ENCODE results near the gene ATP2C2. TPM values are rescaled to one million over a fixed set of nuclear protein-coding genes. Genes with fewer than 3 reads are reported as not detected.
A peak's percentile ranks its signal among the peaks of the same experiment; 100 is the strongest.

Gene ATP2C2
- total RNA-seq, 1 donor from 2014 or later, result 17.9 TPM

DNA sequence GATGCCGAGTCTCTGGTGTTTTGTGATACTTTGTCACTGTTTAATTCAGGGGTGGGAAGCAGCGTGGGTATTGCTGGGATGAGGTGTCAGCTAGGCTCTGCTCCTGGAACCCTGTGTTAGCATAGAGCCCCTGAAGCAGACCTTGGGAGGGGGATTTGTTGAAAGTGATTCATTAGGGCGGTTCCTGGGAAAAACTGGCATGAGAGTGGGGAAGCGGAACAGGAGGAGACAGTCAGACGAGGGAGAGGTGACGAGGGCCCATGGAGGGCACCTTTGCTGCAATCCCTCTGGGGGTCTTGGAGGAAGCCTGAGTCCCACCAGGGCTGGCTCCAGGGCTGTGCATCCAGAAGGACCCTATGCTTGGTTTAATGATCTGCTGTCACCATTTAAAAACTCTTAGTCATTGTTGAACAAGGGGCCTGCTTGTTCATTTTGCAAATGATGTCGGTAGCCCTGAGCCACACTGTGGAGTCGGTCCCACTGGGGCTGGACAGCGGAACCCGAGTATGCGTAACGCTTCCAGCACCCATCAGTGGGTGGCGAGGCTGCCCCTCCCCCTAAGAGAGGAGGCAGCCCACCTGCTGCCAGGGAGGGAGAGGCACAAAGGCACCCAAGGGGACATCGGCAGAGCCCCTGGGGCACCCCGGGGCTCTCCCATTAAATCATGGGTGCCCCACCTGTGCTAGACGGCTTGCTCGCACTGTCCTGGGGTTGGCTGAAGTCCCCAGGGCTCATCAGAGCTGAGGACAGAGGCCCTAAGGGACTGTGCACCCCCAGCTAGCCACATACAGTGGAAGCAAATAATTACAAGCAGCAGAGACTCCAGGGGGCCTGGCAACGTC, 38.3 kb upstream of the ATP2C2 start:
- no peaks in the 10 kb centered on the region for H3K36me3 ChIP-seq (ENCODE audit: control insufficient read depth, insufficient read depth, low read length)
- H3K27me3 ChIP-seq (ENCODE audit: control insufficient read depth, insufficient read depth, low read length), result no peaks in the 10 kb centered on the region
- TF ChIP-seq, protein P1, sequence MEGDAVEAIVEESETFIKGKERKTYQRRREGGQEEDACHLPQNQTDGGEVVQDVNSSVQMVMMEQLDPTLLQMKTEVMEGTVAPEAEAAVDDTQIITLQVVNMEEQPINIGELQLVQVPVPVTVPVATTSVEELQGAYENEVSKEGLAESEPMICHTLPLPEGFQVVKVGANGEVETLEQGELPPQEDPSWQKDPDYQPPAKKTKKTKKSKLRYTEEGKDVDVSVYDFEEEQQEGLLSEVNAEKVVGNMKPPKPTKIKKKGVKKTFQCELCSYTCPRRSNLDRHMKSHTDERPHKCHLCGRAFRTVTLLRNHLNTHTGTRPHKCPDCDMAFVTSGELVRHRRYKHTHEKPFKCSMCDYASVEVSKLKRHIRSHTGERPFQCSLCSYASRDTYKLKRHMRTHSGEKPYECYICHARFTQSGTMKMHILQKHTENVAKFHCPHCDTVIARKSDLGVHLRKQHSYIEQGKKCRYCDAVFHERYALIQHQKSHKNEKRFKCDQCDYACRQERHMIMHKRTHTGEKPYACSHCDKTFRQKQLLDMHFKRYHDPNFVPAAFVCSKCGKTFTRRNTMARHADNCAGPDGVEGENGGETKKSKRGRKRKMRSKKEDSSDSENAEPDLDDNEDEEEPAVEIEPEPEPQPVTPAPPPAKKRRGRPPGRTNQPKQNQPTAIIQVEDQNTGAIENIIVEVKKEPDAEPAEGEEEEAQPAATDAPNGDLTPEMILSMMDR (IDR thresholded peaks at IDR 0.05; ENCODE audit: insufficient read depth, low read length, poor library complexity, severe bottlenecking), result no peak
- no peak overlapping the region for H3K4me3 ChIP-seq (ENCODE audit: low read depth, low read length)
- no peak for DNase-seq (ENCODE audit: low read depth)

DNA sequence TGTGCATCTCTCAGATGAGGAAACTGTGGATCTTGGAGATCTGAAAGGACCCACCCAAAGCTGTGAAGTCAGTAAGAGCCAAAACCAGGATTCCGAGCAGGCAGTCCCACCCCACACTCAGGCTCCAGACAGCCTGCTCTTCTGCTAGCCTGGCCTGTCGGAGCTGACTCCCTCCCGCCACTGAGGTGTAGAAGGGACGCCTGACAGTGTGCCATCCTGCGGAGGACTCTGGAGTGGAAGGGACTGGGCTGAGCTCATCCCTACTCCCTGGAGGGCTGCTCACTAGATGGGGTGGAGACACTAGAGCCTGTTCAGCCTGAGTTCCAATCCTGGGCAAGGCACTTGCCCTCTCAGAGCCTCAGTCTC, 37.7 kb upstream of the ATP2C2 start:
- no peak for DNase-seq (ENCODE audit: low read depth)
- TF ChIP-seq, protein P1 (IDR thresholded peaks at IDR 0.05; ENCODE audit: insufficient read depth, low read length, poor library complexity, severe bottlenecking), result no peak
- H3K4me3 ChIP-seq (ENCODE audit: low read depth, low read length), result no peak overlapping the region
- no peaks in the 10 kb centered on the region for H3K36me3 ChIP-seq (ENCODE audit: control insufficient read depth, insufficient read depth, low read length)
- H3K27me3 ChIP-seq (ENCODE audit: control insufficient read depth, insufficient read depth, low read length), result no peaks in the 10 kb centered on the region

DNA sequence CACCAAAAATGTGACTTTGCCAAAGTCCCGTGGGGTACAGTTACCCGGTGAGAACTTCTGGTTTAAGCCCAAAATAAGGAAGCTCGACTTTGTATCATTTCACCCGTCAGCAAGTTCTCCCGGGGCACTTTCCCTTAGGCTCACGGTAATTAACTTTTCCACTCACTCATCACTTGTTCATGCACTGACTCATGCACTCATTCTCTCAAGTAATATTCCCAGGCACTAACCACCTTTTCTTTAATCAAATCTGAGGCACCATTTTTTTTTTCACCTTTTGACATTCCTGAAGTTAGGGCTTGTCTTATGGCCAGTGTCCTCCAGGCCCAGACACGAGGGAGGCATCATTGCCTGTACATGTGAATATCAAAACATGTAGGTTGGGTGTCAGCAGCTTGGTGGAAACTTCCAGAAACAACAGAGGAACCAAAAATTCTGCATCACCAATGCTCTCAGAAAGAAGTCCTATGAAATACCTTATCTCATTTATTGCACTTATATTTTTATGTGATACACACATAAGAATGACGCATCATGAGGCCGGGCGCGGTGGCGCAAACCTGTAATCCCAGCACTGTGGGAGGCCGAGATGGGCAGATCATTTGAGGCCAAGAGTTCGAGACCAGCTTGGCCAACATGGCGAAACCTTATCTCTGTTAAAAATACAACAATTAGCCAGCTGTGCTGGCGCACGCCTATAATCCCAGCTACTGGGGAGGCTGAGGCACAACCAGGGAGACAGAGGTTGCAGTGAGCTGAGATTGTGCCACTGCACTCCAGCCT, 36.1 kb upstream of the ATP2C2 start:
- TF ChIP-seq, protein P1 (IDR thresholded peaks at IDR 0.05; ENCODE audit: insufficient read depth, low read length, poor library complexity, severe bottlenecking), result no peak
- Histone ChIP-seq H3K36me3 (ENCODE audit: control insufficient read depth, insufficient read depth, low read length) (no peaks in the 10 kb centered on the region), H3K27me3 (ENCODE audit: control insufficient read depth, insufficient read depth, low read length) (no peaks in the 10 kb centered on the region), H3K4me3 (ENCODE audit: low read depth, low read length) (no peak overlapping the region)
- DNase-seq (ENCODE audit: low read depth), result peak; percentile 41

DNA sequence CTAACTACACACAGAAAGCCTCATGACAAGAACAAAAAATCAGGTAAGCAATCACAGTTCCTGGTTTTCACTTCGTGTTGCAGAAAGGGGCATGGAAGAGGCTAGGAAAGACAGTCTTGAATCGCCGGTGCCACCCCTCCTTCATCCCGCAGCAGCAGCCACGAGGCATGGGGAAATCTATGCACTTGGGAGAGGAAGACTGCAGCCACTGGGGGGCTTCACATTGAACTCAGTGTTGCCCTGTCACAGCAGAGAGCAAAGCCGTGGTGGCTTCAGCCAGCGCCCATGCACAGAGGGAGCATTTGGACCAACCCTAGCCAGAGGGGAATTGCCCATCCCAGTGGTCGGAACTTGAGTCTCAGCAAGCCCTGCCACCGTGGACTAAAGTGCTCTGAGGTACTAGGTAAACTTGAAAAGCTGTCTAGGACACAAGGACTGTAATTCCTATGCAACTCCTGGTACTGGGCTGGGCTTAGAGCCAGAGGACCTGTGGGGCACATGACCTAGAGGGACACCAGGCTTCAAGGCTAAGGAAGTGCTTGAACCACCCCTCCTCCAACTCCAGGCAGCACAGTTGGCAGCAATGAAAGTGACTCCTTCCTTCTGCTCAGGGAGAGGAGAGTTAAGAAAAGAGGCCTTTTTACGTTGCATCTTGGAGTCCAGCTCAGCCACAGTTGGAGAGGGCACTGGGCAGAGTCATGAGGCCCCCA, 35.2 kb upstream of the ATP2C2 start:
- Histone ChIP-seq H3K27me3 (ENCODE audit: control insufficient read depth, insufficient read depth, low read length) (no peaks in the 10 kb centered on the region), H3K36me3 (ENCODE audit: control insufficient read depth, insufficient read depth, low read length) (no peaks in the 10 kb centered on the region), H3K4me3 (ENCODE audit: low read depth, low read length) (no peak overlapping the region)
- TF ChIP-seq, protein P1 (IDR thresholded peaks at IDR 0.05; ENCODE audit: insufficient read depth, low read length, poor library complexity, severe bottlenecking), result no peak
- DNase-seq (ENCODE audit: low read depth), result no peak

DNA sequence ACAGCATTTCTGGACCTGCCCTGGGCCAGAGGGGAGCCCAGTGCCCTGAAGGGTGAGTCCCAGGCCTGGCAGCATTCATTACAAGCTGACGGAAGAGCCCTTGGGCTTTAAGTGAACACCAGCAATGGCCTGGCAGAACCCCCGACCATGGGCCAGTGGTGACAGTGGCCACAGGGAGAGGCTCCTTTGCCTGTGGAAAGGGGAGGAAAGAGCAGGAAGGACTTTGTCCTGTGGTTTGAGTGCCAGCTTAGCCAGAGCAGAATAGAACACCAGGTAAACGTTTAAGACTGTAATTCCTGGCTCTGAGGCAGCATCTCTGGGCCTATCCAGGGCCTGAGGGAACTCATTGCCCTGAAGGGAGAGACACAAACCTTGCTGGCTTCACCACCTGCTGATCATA, 34.3 kb upstream of the ATP2C2 start:
- TF ChIP-seq, protein P1 (IDR thresholded peaks at IDR 0.05; ENCODE audit: insufficient read depth, low read length, poor library complexity, severe bottlenecking), result no peak
- no peak for DNase-seq (ENCODE audit: low read depth)

More for the DNA sequence above, 34.3 kb upstream of the ATP2C2 start:
- H3K4me3 ChIP-seq (ENCODE audit: low read depth, low read length), result no peak overlapping the region
- H3K36me3 ChIP-seq (ENCODE audit: control insufficient read depth, insufficient read depth, low read length), result no peaks in the 10 kb centered on the region
- H3K27me3 ChIP-seq (ENCODE audit: control insufficient read depth, insufficient read depth, low read length), result no peaks in the 10 kb centered on the region

Measured in kidney epithelial cell (primary cell).